Kidney (tissue), 14 donors: ENCODE results near the gene CTTN. TPM values are rescaled to one million over a fixed set of nuclear protein-coding genes. Genes with fewer than 3 reads are reported as not detected.
"Not testable (repeated sequence)": the region's sequence is repeated elsewhere in the genome, so short reads cannot be mapped to it uniquely, and the experiment has no call there.

Experiments used
- DNase-seq, 5 donors: peaks; one replicate each; pipeline ENCODE4 v3.0.0-alpha.2; 2013 to 2020
- FAIRE-seq: peaks from 2 replicates; lab custom pipeline; 2012; peaks lifted over from hg19 to GRCh38; lab: Jason Lieb, UNC
- H3K27ac ChIP-seq, 2 donors: one replicate each; pipeline ENCODE4 v1.7.0; 2013; ENCODE audit warnings: low read depth in 2 of 2, low read length in 2 of 2, inconsistent platforms in 1 of 2
- H3K27me3 ChIP-seq: one replicate; pipeline ENCODE4 v1.7.1; 2013; ENCODE audit warnings: low read length, inconsistent platforms; ENCODE audit not compliant: control insufficient read depth, insufficient read depth
- H3K36me3 ChIP-seq, 3 donors: one replicate each; pipeline versions ENCODE4 v1.7.0 to v1.7.1; 2013; ENCODE audit warnings: low read length in 3 of 3, control low read depth in 1 of 3, inconsistent platforms in 1 of 3; ENCODE audit not compliant: insufficient read depth in 3 of 3, control insufficient read depth in 2 of 3
- H3K4me1 ChIP-seq, 3 donors: one replicate each; pipeline versions ENCODE4 v1.7.0 to v1.7.1; 2013; ENCODE audit warnings: low read length in 3 of 3, inconsistent platforms in 1 of 3, low read depth in 1 of 3; ENCODE audit not compliant: control insufficient read depth in 2 of 3, insufficient read depth in 2 of 3
- H3K4me3 ChIP-seq, 3 donors: one replicate each; pipeline versions ENCODE4 v1.7.0 to v1.8.1; 2013; ENCODE audit warnings: low read length in 3 of 3, control low read depth in 1 of 3, inconsistent platforms in 1 of 3
- H3K9ac ChIP-seq, 3 donors: one replicate each; pipeline versions ENCODE4 v1.7.0 to v1.7.1; 2013; ENCODE audit warnings: low read length in 3 of 3, control low read depth in 1 of 3, inconsistent platforms in 1 of 3
- H3K9me3 ChIP-seq, 3 donors: one replicate each; pipeline versions ENCODE4 v1.7.0 to v1.7.1; 2013; ENCODE audit warnings: low read length in 3 of 3, control low read depth in 1 of 3, inconsistent platforms in 1 of 3; ENCODE audit not compliant: control insufficient read depth in 2 of 3, insufficient read depth in 1 of 3
- CTCF ChIP-seq: IDR thresholded peaks from 3 replicates; pipeline ENCODE4 v1.5.1; 2012; ENCODE audit warnings: mild to moderate bottlenecking, moderate library complexity, borderline replicate concordance; ENCODE audit not compliant: insufficient read depth; ENCODE audit errors: extremely low read depth
- intact Hi-C: fragments of 100-400 bp; cut with DNase I; formaldehyde crosslinking; loops from one replicate; pipeline ENCODE4 v1.11.1; 2022
- polyA plus RNA-seq: library from polyadenylated mRNA; stranded (reverse); fragments of 350-450 nt; fragmentation: Illumina TruSeq; extraction: RNeasy Lipid Tissue Mini Kit (QIAGEN cat#74804); gene quantifications from one replicate; pipeline ENCODE4 v1.2.3, GENCODE V29; 2014; ENCODE audit warnings: low read depth, low replicate concordance; ENCODE audit not compliant: insufficient read depth
- total RNA-seq: library from RNA; stranded (reverse); fragmentation: NEBNext Ultra II Directional; extraction: Animal tissue kit (Norgen Biotek cat#: 25700); gene quantifications from one replicate; pipeline ENCODE4 v1.2.1, GENCODE V29; 2021
- donor health status: control.
- donor health status: control.
- donor health status: control.
- donor health status: control.
- donor health status: control.
- donor health status: DM: yes; HTN: yes; CAD: no.
- donor health status: Normal renal cell carcinoma (clear cell type).

The CTTN gene
- total and polyA plus RNA-seq, 2 donors from 2014 or later, result 84.9 to 316 TPM

GRCh38 chr11:70448983-70449567, 50.7 kb downstream of the CTTN start:
- no peak overlapping the region for H3K9ac ChIP-seq
- no peak overlapping the region for H3K27ac ChIP-seq
- no peak for DNase-seq
- TF ChIP-seq CTCF, result no peak
- no peaks in the 10 kb centered on the region for H3K27me3 ChIP-seq
- no peaks in the 10 kb centered on the region for H3K4me1 ChIP-seq
- H3K4me3 ChIP-seq, result no peak overlapping the region
- no peaks in the 10 kb centered on the region for H3K36me3 ChIP-seq
- no peak for FAIRE-seq
- peaks cover 0 to 20% (median 0%) of the 10 kb centered on the region in 3 donors for H3K9me3 ChIP-seq
- intact Hi-C loops, result no loop called here

GRCh38 chr11:70454197-70454767, 56.0 kb downstream of the CTTN start:
- Histone ChIP-seq H3K36me3 (no peaks in the 10 kb centered on the region), H3K9ac (no peak overlapping the region), H3K4me1 (no peaks in the 10 kb centered on the region), H3K4me3 (no peak overlapping the region), H3K9me3 (peaks cover 0 to 10% (median 0%) of the 10 kb centered on the region in 3 donors), H3K27ac (no peak overlapping the region), H3K27me3 (no peaks in the 10 kb centered on the region)
- DNase-seq (no peak), FAIRE-seq (no peak)
- TF ChIP-seq CTCF, result no peak
- intact Hi-C loops, result no loop called here

GRCh38 chr11:70454811-70455210, 56.5 kb downstream of the CTTN start:
- H3K27ac ChIP-seq, H3K9me3 ChIP-seq, H3K36me3 ChIP-seq, DNase-seq, H3K27me3 ChIP-seq, FAIRE-seq, H3K9ac ChIP-seq, H3K4me3 ChIP-seq, H3K4me1 ChIP-seq, intact Hi-C loops: not testable (repeated sequence)

GRCh38 chr11:70455354-70455753, 57.0 kb downstream of the CTTN start:
- Histone ChIP-seq H3K36me3 (no peaks in the 10 kb centered on the region), H3K4me1 (no peaks in the 10 kb centered on the region), H3K27me3 (no peaks in the 10 kb centered on the region), H3K27ac (no peak overlapping the region), H3K9me3 (peaks cover 0 to under 1% (median 0%) of the 10 kb centered on the region in 3 donors), H3K4me3 (no peak overlapping the region), H3K9ac (no peak overlapping the region)
- TF ChIP-seq CTCF, result no peak
- DNase-seq, result no peak
- FAIRE-seq, result no peak
- intact Hi-C loops, result no loop called here
